Esophagus squamous epithelium (tissue), 4 donors: Measurements from ENCODE around the gene SEMA5B.

Source experiments
- CTCF ChIP-seq, 6 experiments: fragments of 450-650 bp in 4 of 6; fragments of 200-600 bp in 2 of 6; sonication (generic) in 2 of 6; IDR thresholded peaks; one replicate each; pipeline ENCODE4 v1.5.1; 2016 to 2019; ENCODE audit warnings: antibody characterized with exemption in 6 of 6, mild to moderate bottlenecking in 4 of 6, moderate library complexity in 4 of 6
- POLR2A ChIP-seq, 4 donors: fragments of 450-650 bp; IDR thresholded peaks; one replicate each; pipeline ENCODE4 v1.6.1; 2017; ENCODE audit warnings: antibody characterized with exemption in 4 of 4, mild to moderate bottlenecking in 4 of 4, moderate library complexity in 3 of 4

- no peak for TF ChIP-seq CTCF (IDR thresholded peaks at IDR 0.05)
- TF ChIP-seq POLR2A (IDR thresholded peaks at IDR 0.05): no peak
These were observed 49.0 kb downstream of the SEMA5B start for GRCh38 chr3:122978569-122978968.
